Trophoblast cell (in vitro differentiated cells and primary cell): Measurements from ENCODE around the gene RAD51B.

Experiments used
- DNase-seq, 2 donors: peaks; one replicate each; pipeline ENCODE4 v3.0.0-alpha.2; 2016
- H2AFZ ChIP-seq: 2 replicates; pipeline ENCODE4 v1.6.1; 2013; ENCODE audit warnings: low read length, moderate library complexity, mild to moderate bottlenecking; ENCODE audit not compliant: insufficient read depth, poor library complexity
- H2AK5ac ChIP-seq: 2 replicates; pipeline ENCODE4 v1.6.1; 2013; ENCODE audit warnings: mild to moderate bottlenecking, low read length
- H2BK120ac ChIP-seq: 2 replicates; pipeline ENCODE4 v1.6.1; 2013; ENCODE audit warnings: low read length, mild to moderate bottlenecking, moderate library complexity; ENCODE audit not compliant: insufficient read depth, poor library complexity
- H2BK12ac ChIP-seq: 2 replicates; pipeline ENCODE4 v1.6.1; 2013; ENCODE audit warnings: mild to moderate bottlenecking, low read length, moderate library complexity
- H2BK5ac ChIP-seq: 2 replicates; pipeline ENCODE4 v1.6.1; 2013; ENCODE audit warnings: low read length, low read depth, moderate library complexity, mild to moderate bottlenecking; ENCODE audit not compliant: poor library complexity
- H3K14ac ChIP-seq: 2 replicates; pipeline ENCODE4 v1.6.1; 2013; ENCODE audit warnings: mild to moderate bottlenecking, low read length
- H3K18ac ChIP-seq: 2 replicates; pipeline ENCODE4 v1.6.1; 2013; ENCODE audit warnings: mild to moderate bottlenecking, low read length
- H3K23ac ChIP-seq: 2 replicates; pipeline ENCODE4 v1.6.1; 2013; ENCODE audit warnings: low read length
- H3K27ac ChIP-seq: 2 replicates; pipeline ENCODE4 v1.5.1; 2013; ENCODE audit warnings: low read depth, mild to moderate bottlenecking, inconsistent platforms, low read length, moderate library complexity
- H3K27me3 ChIP-seq: 2 replicates; pipeline ENCODE4 v1.6.1; 2013; ENCODE audit warnings: inconsistent platforms, mild to moderate bottlenecking, low read length, moderate library complexity; ENCODE audit not compliant: insufficient read depth
- H3K36me3 ChIP-seq, 2 experiments: 1 replicate in 1 of 2; 2 replicates in 1 of 2; pipeline ENCODE4 v1.6.1; 2013; ENCODE audit warnings: low read length in 2 of 2, mild to moderate bottlenecking in 2 of 2, moderate library complexity in 1 of 2; ENCODE audit not compliant: insufficient read depth in 2 of 2, control insufficient read depth in 1 of 2
- H3K4ac ChIP-seq: 2 replicates; pipeline ENCODE4 v1.6.1; 2013; ENCODE audit warnings: low read depth, mild to moderate bottlenecking, low read length, moderate library complexity
- H3K4me1 ChIP-seq, 2 experiments: 1 replicate in 1 of 2; 2 replicates in 1 of 2; pipeline ENCODE4 v1.6.1; 2013; ENCODE audit warnings: low read length in 2 of 2, mild to moderate bottlenecking in 2 of 2, moderate library complexity in 1 of 2; ENCODE audit not compliant: insufficient read depth in 2 of 2, control insufficient read depth in 1 of 2
- H3K4me2 ChIP-seq: 2 replicates; pipeline ENCODE4 v1.6.1; 2013; ENCODE audit warnings: inconsistent platforms, mild to moderate bottlenecking, low read length, moderate library complexity
- H3K4me3 ChIP-seq: 2 replicates; pipeline ENCODE4 v1.5.1; 2013; ENCODE audit warnings: mild to moderate bottlenecking, low read depth, low read length, inconsistent platforms
- H3K79me1 ChIP-seq: one replicate; pipeline ENCODE4 v1.6.1; 2013; ENCODE audit warnings: low read length
- H3K79me2 ChIP-seq: 2 replicates; pipeline ENCODE4 v1.6.1; 2013; ENCODE audit warnings: low read length, mild to moderate bottlenecking; ENCODE audit not compliant: control insufficient read depth, insufficient read depth, poor library complexity
- H3K9ac ChIP-seq: 2 replicates; pipeline ENCODE4 v1.6.1; 2013; ENCODE audit warnings: mild to moderate bottlenecking, low read length
- H3K9me3 ChIP-seq: 2 replicates; pipeline ENCODE4 v1.6.1; 2013; ENCODE audit warnings: low read depth, mild to moderate bottlenecking, control low read depth, inconsistent platforms, low read length; ENCODE audit not compliant: insufficient read depth
- H4K12ac ChIP-seq: 2 replicates; pipeline ENCODE4 v1.6.1; 2013; ENCODE audit warnings: low read depth, mild to moderate bottlenecking, low read length, moderate library complexity
- H4K8ac ChIP-seq: 2 replicates; pipeline ENCODE4 v1.6.1; 2013; ENCODE audit warnings: low read depth, mild to moderate bottlenecking, low read length, moderate library complexity
- H4K91ac ChIP-seq: one replicate; pipeline ENCODE4 v1.6.1; 2013; ENCODE audit warnings: low read depth, mild to moderate bottlenecking, low read length, moderate library complexity
- WGBS: extraction: QIAGEN DNeasy Blood & Tissue Kit; methylation state at CpG from one replicate; pipeline ENCODE4 v1.1.7; 2013; ENCODE audit warnings: missing lambda C conversion rate; ENCODE audit not compliant: insufficient read length, insufficient coverage; ENCODE audit errors: extremely low coverage; 5-methylcytosine and 5-hydroxymethylcytosine counted together

RAD51B gene

DNA sequence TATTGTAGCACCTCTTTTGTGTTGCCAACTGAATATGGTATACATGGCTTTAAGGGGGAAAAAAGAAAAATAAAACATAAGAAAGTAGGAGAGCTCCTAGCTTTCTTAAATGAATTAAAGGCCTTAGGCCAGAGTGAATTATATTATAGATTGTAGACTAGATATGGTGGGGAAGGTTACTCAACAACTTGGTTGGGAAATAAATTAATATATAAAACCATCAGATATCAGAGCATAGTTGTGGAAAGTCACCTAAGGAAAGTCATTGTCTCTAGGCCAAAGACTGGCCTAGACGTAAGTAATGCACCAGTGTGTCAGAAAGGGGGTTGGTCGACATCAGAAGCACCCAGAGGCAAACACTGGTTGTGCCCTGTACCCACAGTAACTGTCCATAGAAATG, 391.8 kb downstream of the RAD51B start:
- Histone ChIP-seq H3K79me1 (no peaks in the 10 kb centered on the region), H3K9ac (no peak overlapping the region), H4K8ac (no peak overlapping the region), H3K14ac (no peak overlapping the region), H3K27ac (no peak overlapping the region), H3K4me3 (no peak overlapping the region), H3K4me1 (no peaks in the 10 kb centered on the region), H3K79me2 (no peaks in the 10 kb centered on the region), H3K27me3 (no peaks in the 10 kb centered on the region), H2BK120ac (no peak overlapping the region), H3K9me3 (no peaks in the 10 kb centered on the region), H4K12ac (no peak overlapping the region), H2BK12ac (no peak overlapping the region), H3K23ac (no peak overlapping the region), H2BK5ac (no peak overlapping the region), H2AFZ (no peak overlapping the region), H3K4ac (no peak overlapping the region), H3K18ac (no peak overlapping the region), H4K91ac (peak overlapping the region; percentile 32), H2AK5ac (no peak overlapping the region), H3K36me3 (no peaks in the 10 kb centered on the region), H3K4me2 (no peak overlapping the region)
- WGBS, result no CpG with 5 or more reads among the region's 2 CpGs
- no peak for DNase-seq

DNA sequence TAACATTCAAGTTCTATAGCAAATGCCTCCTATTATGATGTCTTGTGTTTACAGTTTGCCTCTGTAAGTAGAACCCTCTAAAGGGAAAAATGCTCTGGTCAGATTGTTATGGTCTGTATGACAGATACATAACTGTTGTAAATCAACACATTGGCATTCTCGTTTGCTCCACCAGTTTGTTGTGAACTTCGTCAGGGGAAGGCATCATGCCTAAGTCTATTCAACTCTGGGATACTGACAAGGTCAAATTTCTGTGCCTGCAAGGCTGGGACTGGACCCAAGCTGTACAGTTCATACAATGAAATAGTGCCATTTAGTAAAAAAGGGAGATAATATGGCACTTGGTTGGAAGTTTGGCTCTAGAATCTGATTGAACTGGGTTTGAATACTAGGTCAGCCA, 392.3 kb downstream of the RAD51B start:
- Histone ChIP-seq H2AK5ac (no peak overlapping the region), H3K4me3 (no peak overlapping the region), H3K79me1 (no peaks in the 10 kb centered on the region), H3K23ac (no peak overlapping the region), H3K4me1 (no peaks in the 10 kb centered on the region), H3K27ac (no peak overlapping the region), H3K9ac (no peak overlapping the region), H4K8ac (no peak overlapping the region), H4K12ac (no peak overlapping the region), H2BK120ac (no peak overlapping the region), H2BK12ac (no peak overlapping the region), H3K4me2 (no peak overlapping the region), H3K4ac (no peak overlapping the region), H2BK5ac (no peak overlapping the region), H3K14ac (no peak overlapping the region), H3K79me2 (no peaks in the 10 kb centered on the region), H3K36me3 (no peaks in the 10 kb centered on the region), H3K27me3 (no peaks in the 10 kb centered on the region), H2AFZ (no peak overlapping the region), H3K9me3 (no peaks in the 10 kb centered on the region), H3K18ac (no peak overlapping the region), H4K91ac (no peak overlapping the region)
- WGBS, result no CpG with 5 or more reads among the region's 2 CpGs
- DNase-seq, result no peak

DNA sequence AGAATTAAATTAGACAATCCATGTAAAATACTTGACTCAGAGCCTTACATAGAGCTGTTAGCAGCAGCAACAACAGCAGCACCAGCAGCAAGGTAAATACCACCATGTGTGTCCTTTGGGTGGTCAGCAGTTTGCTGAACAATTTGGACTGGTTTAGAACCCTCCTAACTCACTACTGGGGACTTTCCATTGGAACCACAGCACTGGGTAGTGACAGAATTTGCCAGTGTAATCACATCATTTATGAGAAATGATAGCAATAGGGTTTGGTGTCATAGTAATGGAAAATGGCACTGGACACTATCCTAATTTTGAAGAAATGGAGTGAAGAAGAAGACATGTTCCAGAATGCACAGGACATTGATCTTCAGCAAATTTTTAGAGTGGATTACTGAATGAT, 392.8 kb downstream of the RAD51B start:
- H2AK5ac ChIP-seq, result no peak overlapping the region
- no peak overlapping the region for H3K18ac ChIP-seq
- no peak overlapping the region for H2BK5ac ChIP-seq
- H2AFZ ChIP-seq, result no peak overlapping the region
- H2BK120ac ChIP-seq, result no peak overlapping the region
- H3K27ac ChIP-seq, result no peak overlapping the region
- H3K79me2 ChIP-seq, result no peaks in the 10 kb centered on the region
- no peak overlapping the region for H3K4me3 ChIP-seq
- no peak overlapping the region for H4K12ac ChIP-seq
- H4K91ac ChIP-seq, result no peak overlapping the region
- H3K36me3 ChIP-seq, result no peaks in the 10 kb centered on the region
- H4K8ac ChIP-seq, result no peak overlapping the region
- no peak overlapping the region for H3K14ac ChIP-seq
- H2BK12ac ChIP-seq, result no peak overlapping the region
- H3K9me3 ChIP-seq, result no peaks in the 10 kb centered on the region
- no peak overlapping the region for H3K23ac ChIP-seq
- H3K9ac ChIP-seq, result no peak overlapping the region
- no peaks in the 10 kb centered on the region for H3K4me1 ChIP-seq
- H3K27me3 ChIP-seq, result no peaks in the 10 kb centered on the region
- H3K4ac ChIP-seq, result no peak overlapping the region
- no peak for DNase-seq
- H3K4me2 ChIP-seq, result no peak overlapping the region
- H3K79me1 ChIP-seq, result no peaks in the 10 kb centered on the region

DNA sequence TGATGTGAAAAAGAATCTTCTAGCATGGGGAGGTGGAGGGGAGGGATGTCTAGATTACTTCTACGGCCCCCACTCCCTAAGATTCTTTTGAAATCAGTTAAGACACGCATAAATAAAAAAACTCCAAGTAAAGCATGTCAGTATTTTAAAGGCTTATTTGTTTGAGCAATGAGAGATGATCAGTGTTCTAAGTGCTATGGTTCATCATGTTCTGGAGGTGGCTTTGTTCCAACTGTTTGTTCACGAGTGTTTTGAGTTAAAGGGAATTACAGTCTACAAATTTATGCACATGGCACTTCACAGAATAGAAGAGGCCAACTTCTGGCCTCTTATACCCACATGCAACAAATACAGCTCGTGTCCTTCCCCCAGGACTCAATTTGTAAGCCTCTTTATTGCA, 394.9 kb downstream of the RAD51B start:
- Histone ChIP-seq H2AFZ (no peak overlapping the region), H3K4me3 (no peak overlapping the region), H2BK12ac (no peak overlapping the region), H3K9ac (no peak overlapping the region), H4K12ac (no peak overlapping the region), H2AK5ac (no peak overlapping the region), H4K91ac (no peak overlapping the region), H3K79me2 (no peaks in the 10 kb centered on the region), H3K18ac (no peak overlapping the region), H3K4me2 (no peak overlapping the region), H3K27me3 (no peaks in the 10 kb centered on the region), H3K4ac (no peak overlapping the region), H2BK120ac (no peak overlapping the region), H3K14ac (no peak overlapping the region), H3K4me1 (peaks cover 3% of the 10 kb centered on the region in 2 experiments), H4K8ac (no peak overlapping the region), H3K36me3 (no peaks in the 10 kb centered on the region), H2BK5ac (no peak overlapping the region), H3K27ac (no peak overlapping the region), H3K79me1 (peaks cover 2% of the 10 kb centered on the region), H3K9me3 (no peaks in the 10 kb centered on the region), H3K23ac (no peak overlapping the region)
- no CpG with 5 or more reads among the region's 4 CpGs for WGBS
- DNase-seq, result no peak
